BJ (cell line): ENCODE results near the gene HEXB. TPM values are rescaled to one million over a fixed set of nuclear protein-coding genes. Genes with fewer than 3 reads are reported as not detected.
A peak's percentile ranks its signal among the peaks of the same experiment; 100 is the strongest.

Experiments used
- CTCF ChIA-PET: fragments of 350-600 bp; formaldehyde crosslinking; extraction: SDS; loops from one replicate; lab custom pipeline; 2021; ENCODE audit warnings: antibody characterized with exemption, inconsistent platforms; lab: Yijun Ruan, JAX
- POLR2A ChIA-PET: fragments of 300-600 bp; sonication (Branson Sonifier 250); formaldehyde crosslinking; extraction: SDS; loops from one replicate; lab custom pipeline; 2021; ENCODE audit warnings: antibody characterized with exemption; lab: Charles Lee
- DNase-seq: peaks from one replicate; pipeline ENCODE4 v3.0.0-alpha.2; 2011; ENCODE audit warnings: low read depth
- H3K27me3 ChIP-seq: 2 replicates; pipeline ENCODE4 v1.6.0; 2011; ENCODE audit warnings: low read length; ENCODE audit not compliant: control insufficient read depth, insufficient read depth
- H3K36me3 ChIP-seq: 2 replicates; pipeline ENCODE4 v1.5.1; 2011; ENCODE audit warnings: low read length; ENCODE audit not compliant: control insufficient read depth, insufficient read depth
- H3K4me3 ChIP-seq: 2 replicates; pipeline ENCODE4 v1.5.1; 2011; ENCODE audit warnings: low read depth, mild to moderate bottlenecking, control low read depth, low read length
- polyA plus RNA-seq: library from polyadenylated mRNA; depleted of rRNA; stranded (reverse); fragments of >200 nt; gene quantifications from 2 replicates; pipeline ENCODE4 v1.2.3, GENCODE V29; 2011
- TF ChIP-seq, protein P1 (sequence below): IDR thresholded peaks from 2 replicates; pipeline ENCODE4 v1.5.1; 2011; ENCODE audit warnings: low read depth, mild to moderate bottlenecking, control low read depth, inconsistent platforms, low read length, moderate library complexity; ENCODE audit not compliant: insufficient read depth

Gene HEXB
- polyA plus RNA-seq, 1 experiment = 71.0 TPM

DNA sequence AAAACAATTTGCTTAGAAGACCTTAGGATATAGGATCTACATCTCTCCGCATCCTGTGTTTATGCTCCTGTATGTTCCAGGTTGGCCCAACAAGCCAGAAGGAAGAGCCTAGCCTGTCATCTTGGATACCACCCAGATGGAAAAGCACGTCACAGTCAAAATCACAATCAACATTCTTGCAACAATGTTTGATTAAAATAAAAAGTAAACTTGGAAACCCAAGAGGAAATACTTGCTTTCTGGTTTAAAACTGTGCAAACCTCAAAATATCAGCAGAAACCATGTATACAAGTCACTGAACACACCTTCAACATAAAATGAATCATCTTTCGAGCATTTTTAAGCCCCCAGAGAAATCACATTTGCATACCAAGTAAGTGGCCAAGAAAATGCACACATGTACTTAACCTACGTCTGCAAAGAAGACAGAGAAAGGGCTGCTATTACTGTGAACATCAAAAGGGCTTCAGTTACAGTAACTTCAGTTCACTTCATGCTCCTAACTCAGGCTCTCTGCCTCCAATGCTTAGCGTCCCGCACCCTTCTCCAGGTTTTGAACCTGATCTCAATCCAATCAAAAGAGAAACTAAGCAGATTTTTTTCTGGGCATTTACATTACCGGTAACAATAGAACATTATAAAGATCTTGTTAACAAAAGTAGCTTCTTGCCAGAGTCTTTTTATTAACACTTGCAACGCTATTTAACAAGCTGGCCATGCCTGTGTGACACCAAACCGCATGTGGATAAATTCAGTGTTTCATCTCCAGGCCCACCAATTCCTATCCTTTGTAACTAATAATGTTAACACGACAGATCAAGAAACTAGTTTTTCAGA, 45.8 kb upstream of the HEXB start:
- POLR2A ChIA-PET = no interaction called here
- CTCF ChIA-PET = interaction anchor here (0.8 to 4.7 kb wide), 10 partner anchors 224 to 700 kb away, joined by 3 to 33 read pairs (median 4); no protein-coding TSS in a partner anchor
- Histone ChIP-seq H3K36me3 (peaks cover 9% of the 10 kb centered on the region), H3K4me3 (peak overlapping the region; percentile 82), H3K27me3 (no peaks in the 10 kb centered on the region)
- TF ChIP-seq, protein P1, sequence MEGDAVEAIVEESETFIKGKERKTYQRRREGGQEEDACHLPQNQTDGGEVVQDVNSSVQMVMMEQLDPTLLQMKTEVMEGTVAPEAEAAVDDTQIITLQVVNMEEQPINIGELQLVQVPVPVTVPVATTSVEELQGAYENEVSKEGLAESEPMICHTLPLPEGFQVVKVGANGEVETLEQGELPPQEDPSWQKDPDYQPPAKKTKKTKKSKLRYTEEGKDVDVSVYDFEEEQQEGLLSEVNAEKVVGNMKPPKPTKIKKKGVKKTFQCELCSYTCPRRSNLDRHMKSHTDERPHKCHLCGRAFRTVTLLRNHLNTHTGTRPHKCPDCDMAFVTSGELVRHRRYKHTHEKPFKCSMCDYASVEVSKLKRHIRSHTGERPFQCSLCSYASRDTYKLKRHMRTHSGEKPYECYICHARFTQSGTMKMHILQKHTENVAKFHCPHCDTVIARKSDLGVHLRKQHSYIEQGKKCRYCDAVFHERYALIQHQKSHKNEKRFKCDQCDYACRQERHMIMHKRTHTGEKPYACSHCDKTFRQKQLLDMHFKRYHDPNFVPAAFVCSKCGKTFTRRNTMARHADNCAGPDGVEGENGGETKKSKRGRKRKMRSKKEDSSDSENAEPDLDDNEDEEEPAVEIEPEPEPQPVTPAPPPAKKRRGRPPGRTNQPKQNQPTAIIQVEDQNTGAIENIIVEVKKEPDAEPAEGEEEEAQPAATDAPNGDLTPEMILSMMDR = no peak
- DNase-seq = no peak

DNA sequence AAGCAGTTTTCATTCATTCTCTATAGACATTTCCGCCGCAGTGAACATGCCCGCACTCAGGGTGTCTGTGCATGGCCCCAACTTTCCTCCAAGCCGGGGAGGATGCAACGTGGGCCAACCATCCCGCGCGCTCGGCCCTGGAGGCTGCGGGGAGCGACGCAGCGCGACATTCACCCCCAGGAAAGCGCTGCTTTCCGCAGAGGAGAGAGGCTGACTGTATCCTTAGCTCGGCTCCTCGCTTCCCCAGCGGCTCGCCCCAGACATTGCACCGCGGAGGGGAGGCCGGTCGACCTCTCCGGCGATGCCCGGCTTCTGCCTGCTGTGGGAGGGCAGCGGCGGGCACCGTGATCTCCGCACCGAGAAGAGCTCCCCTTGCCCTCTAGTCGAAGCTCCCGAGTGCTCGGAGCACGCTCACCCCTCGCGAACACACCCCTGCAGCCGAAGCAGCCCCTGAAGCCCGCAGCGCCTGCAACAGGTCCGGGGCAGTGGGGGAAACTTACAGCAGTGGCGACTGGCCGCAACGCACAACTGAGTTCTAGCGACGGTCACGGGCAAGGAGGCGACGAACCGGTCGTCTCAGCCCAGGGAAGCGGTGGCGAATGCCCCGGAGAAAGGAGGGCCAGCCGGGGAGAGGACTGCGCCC, 45.1 kb upstream of the HEXB start:
- Histone ChIP-seq H3K36me3 (peaks cover 7% of the 10 kb centered on the region), H3K4me3 (peak overlapping the region; percentile 82), H3K27me3 (no peaks in the 10 kb centered on the region)
- CTCF ChIA-PET = interaction anchor here (0.6 to 4.7 kb wide), 21 partner anchors 9 to 737 kb away, joined by 3 to 33 read pairs (median 3); no protein-coding TSS in a partner anchor
- no peak for DNase-seq
- TF ChIP-seq, protein P1 = peak; percentile 36; the same call in 1 of the 2 replicates
- POLR2A ChIA-PET = no interaction called here

DNA sequence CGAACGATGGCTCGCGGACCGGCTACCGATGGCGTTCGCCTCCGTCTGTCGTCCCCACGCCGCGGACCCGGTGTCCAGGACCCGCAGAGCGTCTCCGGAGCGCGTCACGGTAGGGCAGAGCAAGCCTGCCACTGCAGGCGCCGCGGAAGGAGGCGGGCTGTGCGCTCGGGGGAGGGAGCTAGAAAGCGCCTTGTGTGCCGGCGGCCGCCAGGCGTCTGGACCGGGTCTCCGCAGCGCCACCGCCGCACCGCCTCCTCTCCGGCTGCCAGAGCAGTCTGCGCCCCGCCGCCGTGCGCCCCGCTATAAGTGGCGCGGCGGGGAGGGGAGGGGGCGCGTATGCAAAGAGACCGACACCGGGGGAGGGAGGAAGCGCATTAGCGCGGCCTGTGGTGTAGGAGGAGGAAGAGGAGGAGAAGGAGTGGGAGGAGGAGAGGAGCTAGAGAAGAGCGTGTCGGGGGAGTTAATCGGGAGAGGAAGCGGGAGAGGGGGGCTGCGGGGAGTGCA, 44.5 kb upstream of the HEXB start, which contains the start of gene ENC1:
Gene ENC1 (minus strand): TSS at position 279 of the 504 bp plus-strand sequence. CDS start 4,243 bp downstream, outside the sequence.
- POLR2A ChIA-PET = no interaction called here
- peaks cover 3% of the 10 kb centered on the region; the same call in 1 of the 2 replicates for H3K36me3 ChIP-seq
- peak within 1 kb of the TSS; percentile 82 for H3K4me3 ChIP-seq
- CTCF ChIA-PET = interaction anchor here (0.6 to 4.7 kb wide), 23 partner anchors 9 to 738 kb away, joined by 3 to 33 read pairs (median 3); no protein-coding TSS in a partner anchor
- TF ChIP-seq, protein P1 = peak; percentile 38
- DNase-seq = no peak
- no peaks in the 10 kb centered on the region for H3K27me3 ChIP-seq

DNA sequence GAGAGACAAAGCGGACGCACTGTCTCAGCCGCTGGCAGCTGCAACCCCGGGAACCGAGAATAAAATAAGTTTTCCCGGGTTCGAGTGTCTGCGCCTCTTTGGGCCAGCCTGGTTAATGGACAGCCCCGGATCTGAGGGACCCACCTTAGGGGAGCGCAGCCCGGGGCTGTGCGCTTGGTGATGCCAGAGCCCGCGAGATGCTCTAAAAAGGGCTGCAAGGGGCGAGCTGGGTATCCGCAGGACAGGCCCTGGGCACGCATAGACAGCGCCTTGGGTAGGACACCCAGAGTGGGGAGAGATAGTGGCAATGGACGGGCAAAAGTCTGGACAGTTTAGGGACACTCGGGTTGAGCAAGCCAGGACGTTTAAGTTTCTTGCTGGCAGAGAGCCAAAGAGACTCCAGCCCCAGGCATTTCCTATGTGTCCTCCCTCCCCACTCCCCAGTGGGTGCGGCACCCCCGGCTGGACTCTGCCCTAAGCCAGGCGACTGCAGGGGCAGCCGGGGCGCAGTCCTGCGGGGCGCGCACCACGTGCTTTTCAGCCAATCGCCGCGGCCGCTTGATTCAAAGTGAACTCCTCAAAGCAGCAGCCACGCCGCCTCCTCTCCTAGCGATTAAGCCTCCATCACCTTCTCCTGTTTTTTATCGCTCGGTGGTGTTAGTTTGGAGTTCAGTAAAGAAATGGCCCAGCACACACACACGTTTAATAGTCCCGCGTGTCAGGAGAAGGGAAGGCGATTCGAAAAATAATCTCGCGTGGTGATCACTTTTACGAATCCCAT, 43.9 kb upstream of the HEXB start:
- H3K36me3 ChIP-seq = no peaks in the 10 kb centered on the region
- no peaks in the 10 kb centered on the region for H3K27me3 ChIP-seq
- TF ChIP-seq, protein P1 = no peak
- peak overlapping the region; percentile 82 for H3K4me3 ChIP-seq
- CTCF ChIA-PET = interaction anchor here (0.6 to 4.7 kb wide), 30 partner anchors 8 to 1050 kb away, joined by 3 to 33 read pairs (median 4); no protein-coding TSS in a partner anchor
- DNase-seq = no peak
- POLR2A ChIA-PET = no interaction called here
